T-helper 2 cell treated with Interferon-gamma antibody and Interleukin-4, amounts not matched to agents 5 μg/mL and 100 μg/mL, for 36 hours (primary cell): ENCODE results near the gene SMARCD2.
"Not testable (repeated sequence)": the region's sequence is repeated elsewhere in the genome, so short reads cannot be mapped to it uniquely, and the experiment has no call there.

Source experiments
- DNase-seq: peaks from one replicate; pipeline ENCODE4 v3.0.0; 2021; ENCODE audit warnings: low spot score
- H3K27ac Mint-ChIP-seq: one replicate; pipeline ENCODE4 v1.8.0; 2021; ENCODE audit warnings: mild to moderate bottlenecking, mixed read lengths
- H3K27me3 Mint-ChIP-seq: one replicate; pipeline ENCODE4 v1.8.0; 2021; ENCODE audit warnings: low read depth, mixed read lengths
- H3K36me3 Mint-ChIP-seq: one replicate; pipeline ENCODE4 v1.8.0; 2021; ENCODE audit warnings: low read depth, mixed read lengths
- H3K4me1 Mint-ChIP-seq: one replicate; pipeline ENCODE4 v1.8.0; 2021; ENCODE audit warnings: low read depth, mixed read lengths
- H3K4me3 Mint-ChIP-seq: one replicate; pipeline ENCODE4 v1.8.0; 2022; ENCODE audit warnings: mild to moderate bottlenecking, moderate library complexity, mixed read lengths
- H3K9me3 Mint-ChIP-seq: one replicate; pipeline ENCODE4 v1.8.0; 2021; ENCODE audit warnings: mixed read lengths

Gene SMARCD2

DNA sequence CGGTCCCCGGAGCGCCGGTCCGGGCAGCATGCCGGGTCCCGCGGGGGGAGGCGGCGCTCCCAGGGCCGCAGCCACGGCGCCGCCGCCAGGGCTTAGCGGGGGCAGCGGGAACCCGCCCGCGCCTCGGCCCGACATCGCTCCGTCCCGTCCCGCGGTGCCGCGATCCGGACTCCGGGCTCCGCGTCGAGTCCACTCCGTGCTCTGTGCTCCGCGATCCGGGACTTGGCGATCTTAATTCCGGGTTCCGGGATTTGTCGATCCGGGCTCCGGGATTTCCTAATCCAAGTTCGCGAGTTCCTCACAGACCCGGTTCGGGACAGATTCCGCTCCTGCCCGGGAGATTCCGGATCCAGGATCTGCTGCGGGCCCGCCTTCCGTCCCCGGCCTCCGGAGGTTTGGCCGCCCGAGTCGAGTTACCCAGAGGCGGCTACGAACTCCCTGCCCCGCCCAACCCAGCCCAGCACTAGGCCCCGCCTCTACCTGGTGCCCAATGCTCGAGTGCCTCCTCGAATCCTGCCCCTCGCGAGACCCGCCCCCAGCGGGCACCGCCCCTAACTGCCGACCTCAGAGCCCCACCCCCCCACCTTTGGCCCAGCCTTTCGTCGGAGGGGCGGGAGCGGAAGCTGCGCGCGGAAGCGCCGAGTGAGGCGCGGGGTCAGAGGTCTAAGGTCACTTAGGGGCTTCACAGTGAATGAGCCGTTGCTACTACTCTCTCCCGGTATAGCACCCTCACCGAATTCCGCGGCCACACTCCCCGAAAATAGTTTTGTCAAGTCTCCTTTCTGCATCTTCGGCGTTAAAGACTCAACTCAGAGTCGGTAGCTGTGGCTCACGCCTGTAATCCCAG, at the start of gene SMARCD2:
TSS of gene SMARCD2 (minus strand) at position 146 of the 847 bp plus-strand sequence. CDS start at position 135, 11 bp downstream.
- peak within 1 kb of the TSS; percentile 92 for H3K27ac Mint-ChIP-seq
- H3K36me3 Mint-ChIP-seq, result peaks cover 7% of the 10 kb centered on the region
- peaks cover 35% of the 10 kb centered on the region for H3K4me1 Mint-ChIP-seq
- DNase-seq, result peak; percentile 96
- H3K4me3 Mint-ChIP-seq, result peak within 1 kb of the TSS; percentile 98
- H3K27me3 Mint-ChIP-seq, result no peaks in the 10 kb centered on the region
- H3K9me3 Mint-ChIP-seq, result peaks cover under 1% of the 10 kb centered on the region

DNA sequence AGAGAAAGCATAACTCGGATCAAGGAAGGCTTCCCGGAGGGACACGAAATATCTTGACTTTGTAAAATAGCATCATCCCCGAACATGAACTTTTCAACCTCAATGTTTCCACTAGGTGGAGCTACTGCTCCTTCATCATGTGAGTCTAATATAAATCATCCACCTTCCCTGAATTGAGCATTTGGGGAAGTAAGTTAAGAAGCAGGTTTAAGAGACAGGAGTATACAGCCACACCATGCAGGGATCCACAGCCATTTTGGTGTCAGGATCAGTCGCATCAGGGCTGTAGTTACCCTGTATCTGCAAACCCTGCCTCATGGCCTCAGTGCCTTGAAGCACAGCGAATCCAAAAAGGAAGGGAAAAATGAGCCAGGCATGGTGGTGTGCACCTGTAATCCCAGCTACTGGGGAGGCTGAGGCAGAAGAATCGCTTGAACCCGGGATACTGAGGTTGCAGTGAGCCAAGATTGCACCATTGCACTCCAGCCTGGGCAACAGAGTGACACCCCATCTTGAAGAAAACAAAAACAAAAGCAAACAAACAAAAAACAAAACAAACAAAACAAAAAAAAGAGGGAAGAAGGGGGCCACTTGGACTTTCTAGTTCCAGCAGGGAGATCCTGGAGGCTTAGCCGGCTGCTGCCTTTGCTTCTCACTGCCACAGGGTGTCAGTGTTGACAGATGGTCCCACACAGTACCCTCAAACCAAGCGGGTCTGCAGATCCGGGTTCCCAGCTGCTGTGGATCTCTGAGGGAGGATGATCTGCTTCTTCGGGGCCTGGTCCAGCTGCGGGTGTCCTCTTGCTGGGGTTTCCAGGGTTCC, 46.8 kb upstream of the SMARCD2 start:
- not testable (repeated sequence) for H3K4me1 Mint-ChIP-seq, H3K9me3 Mint-ChIP-seq, H3K36me3 Mint-ChIP-seq, DNase-seq, H3K27ac Mint-ChIP-seq, H3K4me3 Mint-ChIP-seq
- peaks cover 29% of the 10 kb centered on the region for H3K27me3 Mint-ChIP-seq

DNA sequence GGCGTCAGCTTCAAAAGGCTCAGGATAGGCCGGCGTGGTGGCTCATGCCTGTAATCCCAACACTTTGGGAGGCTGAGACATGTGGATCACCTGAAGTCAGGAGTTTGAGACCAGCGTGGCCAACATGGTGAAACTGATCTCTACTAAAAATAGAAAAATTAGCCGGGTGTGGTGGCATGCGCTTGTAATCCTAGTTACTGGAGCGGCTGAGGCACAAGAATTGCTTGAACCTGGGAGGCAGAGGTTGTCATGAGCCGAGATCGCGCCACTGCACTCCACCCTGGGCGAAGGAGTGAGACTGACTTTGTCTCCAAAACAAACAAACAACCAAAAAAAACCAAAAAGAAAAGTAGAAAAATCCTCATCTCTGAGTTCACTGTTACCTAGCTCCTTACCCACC, 42.6 kb upstream of the SMARCD2 start:
- H3K9me3 Mint-ChIP-seq, H3K4me1 Mint-ChIP-seq, H3K36me3 Mint-ChIP-seq, DNase-seq, H3K27ac Mint-ChIP-seq, H3K4me3 Mint-ChIP-seq: not testable (repeated sequence)
- H3K27me3 Mint-ChIP-seq, result peaks cover 11% of the 10 kb centered on the region

DNA sequence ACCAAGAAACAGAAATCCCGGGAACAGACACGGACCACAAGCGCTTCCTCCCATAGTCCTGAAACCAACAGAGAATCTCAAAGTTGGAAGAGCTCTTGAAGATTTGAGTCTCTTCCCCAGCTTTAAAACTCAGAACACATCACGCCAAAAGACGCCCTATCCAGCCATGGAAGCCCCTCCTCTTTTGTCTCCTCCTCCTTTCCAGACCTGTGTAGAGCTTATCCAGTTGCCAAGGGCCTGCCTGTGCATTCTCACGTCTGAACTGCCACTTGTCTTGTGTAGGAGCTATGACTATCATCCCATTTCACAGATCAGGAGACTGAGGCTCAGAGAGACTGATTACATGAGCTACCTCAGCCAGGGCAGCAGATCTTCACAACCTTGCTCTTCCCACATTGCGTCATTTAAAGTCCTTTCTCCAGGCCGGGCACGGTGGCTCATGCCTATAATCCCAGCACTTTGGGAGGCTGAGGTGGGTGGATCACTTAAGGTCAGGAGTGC, 40.2 kb upstream of the SMARCD2 start:
- DNase-seq, H3K27ac Mint-ChIP-seq, H3K4me3 Mint-ChIP-seq, H3K4me1 Mint-ChIP-seq, H3K36me3 Mint-ChIP-seq, H3K9me3 Mint-ChIP-seq: not testable (repeated sequence)
- H3K27me3 Mint-ChIP-seq, result peaks cover 13% of the 10 kb centered on the region

DNA sequence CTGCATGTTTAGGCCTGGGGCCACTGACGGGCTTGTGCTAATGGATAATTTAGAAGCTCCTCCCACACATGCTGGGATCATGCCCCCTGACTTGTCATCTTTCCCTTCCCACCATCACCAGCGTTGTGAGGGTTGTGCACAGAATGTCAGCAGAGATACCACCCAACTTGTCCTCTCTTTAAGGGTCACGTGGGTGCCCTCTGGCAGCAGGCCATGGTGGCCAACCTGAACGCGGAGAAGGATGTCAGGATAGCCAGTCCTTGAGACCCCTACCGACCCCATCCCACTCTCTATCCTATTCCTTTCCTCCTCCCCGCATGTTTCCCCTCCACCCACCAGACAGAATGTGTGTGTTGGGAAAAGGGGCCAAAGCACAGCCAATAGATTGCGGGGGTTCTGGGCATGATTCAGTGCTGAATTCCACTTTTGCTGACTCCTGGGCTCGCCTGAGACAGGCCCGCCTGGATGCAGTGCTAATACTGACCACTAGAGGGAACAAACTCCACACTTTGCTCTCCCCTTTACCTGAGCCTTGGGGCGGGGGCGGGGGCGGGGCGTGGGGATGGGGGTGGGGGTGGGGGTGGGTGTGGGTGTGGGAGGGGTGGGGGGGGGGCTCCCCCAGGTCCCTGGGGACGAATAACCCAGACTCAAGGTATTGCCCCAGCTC, 39.6 kb upstream of the SMARCD2 start, which contains the start of gene GH2:
TSS of gene GH2 (minus strand) at position 10 of the 667 bp plus-strand sequence. CDS start 143 bp downstream, outside the sequence.
- H3K36me3 Mint-ChIP-seq, result no peaks in the 10 kb centered on the region
- peaks cover 12% of the 10 kb centered on the region for H3K27me3 Mint-ChIP-seq
- H3K4me1 Mint-ChIP-seq, result peaks cover 2% of the 10 kb centered on the region
- H3K4me3 Mint-ChIP-seq, result no peak within 1 kb of the TSS
- no peak within 1 kb of the TSS for H3K27ac Mint-ChIP-seq
- H3K9me3 Mint-ChIP-seq, result no peaks in the 10 kb centered on the region
- DNase-seq, result peak; percentile 49

DNA sequence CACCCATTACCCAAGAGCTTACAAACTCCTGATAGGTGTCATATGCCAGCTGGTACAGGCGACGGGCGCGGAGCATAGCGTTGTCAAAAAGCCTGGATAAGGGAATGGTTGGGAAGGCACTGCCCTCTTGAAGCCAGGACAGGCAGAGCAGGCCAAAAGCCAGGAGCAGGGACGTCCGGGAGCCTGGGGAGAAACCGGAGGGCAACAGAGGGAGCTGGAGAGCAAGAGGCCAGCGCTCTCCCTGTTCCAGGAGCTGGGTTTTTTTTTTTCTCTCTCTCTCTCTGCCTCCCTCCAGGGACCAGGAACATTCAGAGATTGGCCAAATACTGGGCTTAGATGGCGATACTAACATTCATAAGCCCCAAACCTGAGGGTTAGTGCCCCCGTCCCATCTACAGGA, 38.9 kb upstream of the SMARCD2 start:
- not testable (repeated sequence) for H3K4me1 Mint-ChIP-seq, DNase-seq, H3K27ac Mint-ChIP-seq, H3K9me3 Mint-ChIP-seq, H3K36me3 Mint-ChIP-seq, H3K4me3 Mint-ChIP-seq
- H3K27me3 Mint-ChIP-seq, result peaks cover 10% of the 10 kb centered on the region

DNA sequence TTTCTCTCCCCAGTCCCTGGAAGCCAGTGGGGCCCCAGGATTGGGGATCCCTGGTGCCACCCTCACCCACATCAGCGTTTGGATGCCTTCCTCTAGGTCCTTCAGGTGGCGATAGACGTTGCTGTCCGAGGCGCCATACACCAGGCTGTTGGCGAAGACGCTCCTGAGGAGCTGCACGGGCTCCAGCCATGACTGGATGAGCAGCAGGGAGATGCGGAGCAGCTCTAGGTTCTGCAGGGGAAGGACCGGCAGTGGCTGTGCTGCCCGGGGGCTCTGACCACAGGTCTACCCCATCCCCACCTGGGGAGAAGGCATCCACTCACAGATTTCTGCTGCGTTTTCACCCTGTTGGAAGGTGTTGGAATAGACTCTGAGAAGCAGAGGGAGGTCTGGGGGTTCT, 38.2 kb upstream of the SMARCD2 start:
- no peak overlapping the region for H3K27ac Mint-ChIP-seq
- H3K4me1 Mint-ChIP-seq, result peaks cover 2% of the 10 kb centered on the region
- no peaks in the 10 kb centered on the region for H3K36me3 Mint-ChIP-seq
- H3K9me3 Mint-ChIP-seq, result no peaks in the 10 kb centered on the region
- H3K4me3 Mint-ChIP-seq, result no peak overlapping the region
- DNase-seq, result no peak
- peaks cover 10% of the 10 kb centered on the region for H3K27me3 Mint-ChIP-seq

DNA sequence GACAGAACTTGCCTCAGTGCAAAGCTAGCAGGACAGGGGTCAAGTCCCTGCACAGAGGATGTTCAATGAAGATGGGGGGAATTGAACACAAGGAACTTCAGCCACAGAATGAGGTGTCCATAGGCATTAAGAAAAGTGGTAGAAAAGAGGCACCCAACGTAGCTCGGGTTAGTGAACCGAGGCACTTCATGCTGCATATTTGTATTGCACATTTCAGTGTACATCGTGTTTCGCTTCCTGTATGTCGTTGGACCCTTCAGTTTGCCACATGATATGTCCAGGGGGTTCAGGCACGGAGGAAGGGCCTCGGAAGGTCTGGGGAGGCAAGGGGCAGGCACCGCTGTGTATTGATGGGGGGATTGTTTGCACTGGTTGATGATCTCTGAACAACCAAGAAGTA, 35.9 kb upstream of the SMARCD2 start:
- not testable (repeated sequence) for H3K27ac Mint-ChIP-seq, H3K4me3 Mint-ChIP-seq

DNA sequence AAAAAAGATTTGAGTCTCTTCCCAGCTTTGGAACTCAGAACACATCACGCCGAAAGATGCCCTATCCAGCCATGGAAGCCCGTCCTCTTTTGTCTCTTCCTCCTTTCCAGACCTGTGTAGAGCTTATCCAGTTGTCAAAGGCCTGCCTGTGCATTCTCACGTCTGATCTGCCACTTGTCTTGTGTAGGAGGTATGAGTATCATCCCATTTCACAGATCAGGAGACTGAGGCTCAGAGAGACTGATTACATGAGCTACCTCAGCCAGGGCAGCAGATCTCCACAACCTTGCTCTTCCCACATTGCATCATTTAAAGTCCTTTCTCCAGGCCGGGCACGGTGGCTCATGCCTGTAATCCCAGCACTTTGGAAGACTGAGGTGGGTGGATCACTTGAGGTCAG, 32.2 kb upstream of the SMARCD2 start:
- not testable (repeated sequence) for DNase-seq, H3K4me1 Mint-ChIP-seq, H3K4me3 Mint-ChIP-seq, H3K9me3 Mint-ChIP-seq, H3K36me3 Mint-ChIP-seq, H3K27ac Mint-ChIP-seq
- H3K27me3 Mint-ChIP-seq, result peaks cover 16% of the 10 kb centered on the region

More for the DNA sequence above, 35.9 kb upstream of the SMARCD2 start:
- not testable (repeated sequence) for DNase-seq, H3K4me1 Mint-ChIP-seq, H3K9me3 Mint-ChIP-seq, H3K27me3 Mint-ChIP-seq, H3K36me3 Mint-ChIP-seq

DNA sequence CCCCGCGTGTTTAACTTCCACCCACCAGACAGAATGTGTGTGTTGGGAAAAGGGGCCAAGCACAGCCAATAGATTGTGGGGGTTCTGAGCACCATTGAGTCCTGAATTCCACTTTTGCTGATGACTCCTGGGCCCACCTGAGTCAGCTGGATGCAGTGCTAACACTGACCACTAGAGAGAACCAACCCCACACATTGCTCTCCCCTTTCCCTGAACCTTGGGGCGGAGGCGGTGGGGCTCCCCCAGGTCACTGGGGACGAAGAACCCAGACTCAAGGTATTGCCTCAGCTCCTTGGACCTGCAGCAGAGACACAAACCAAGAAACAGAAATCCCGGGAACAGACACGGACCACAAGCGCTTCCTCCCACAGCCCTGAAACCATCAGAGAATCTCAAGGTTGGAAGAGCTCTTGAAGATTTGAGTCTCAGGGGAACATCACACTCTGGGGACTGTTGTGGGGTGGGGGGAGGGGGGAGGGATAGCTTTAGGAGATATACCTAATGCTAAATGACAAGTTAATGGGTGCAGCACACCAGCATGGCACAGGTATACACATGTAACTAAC, 31.7 kb upstream of the SMARCD2 start:
- not testable (repeated sequence) for H3K4me1 Mint-ChIP-seq, H3K36me3 Mint-ChIP-seq, DNase-seq, H3K4me3 Mint-ChIP-seq, H3K9me3 Mint-ChIP-seq, H3K27ac Mint-ChIP-seq
- peaks cover 18% of the 10 kb centered on the region for H3K27me3 Mint-ChIP-seq

DNA sequence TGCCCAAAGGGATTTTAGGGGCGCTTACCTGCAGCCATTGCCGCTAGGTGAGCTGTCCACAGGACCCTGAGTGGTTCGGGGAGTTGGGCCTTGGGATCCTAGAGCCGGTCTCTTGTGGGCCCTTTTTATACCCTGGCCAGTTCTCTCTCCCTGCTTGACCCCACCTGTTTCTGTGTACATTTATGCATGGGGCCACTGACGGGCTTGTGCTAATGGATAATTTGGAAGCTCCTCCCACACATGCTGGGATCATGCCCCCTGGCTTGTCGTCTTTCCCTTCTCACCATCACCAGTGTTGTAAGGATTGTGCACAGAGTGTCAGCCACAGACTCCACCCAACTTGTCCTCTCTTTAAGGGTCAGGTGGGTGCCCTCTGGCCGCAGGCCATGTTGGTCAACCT, 31.1 kb upstream of the SMARCD2 start, which contains the start of gene CSH2:
TSS of gene CSH2 (minus strand) at position 101 of the 400 bp plus-strand sequence. CDS start at position 38, 63 bp downstream.
- not testable (repeated sequence) for H3K9me3 Mint-ChIP-seq, DNase-seq, H3K4me3 Mint-ChIP-seq, H3K27ac Mint-ChIP-seq, H3K36me3 Mint-ChIP-seq, H3K4me1 Mint-ChIP-seq
- peaks cover 19% of the 10 kb centered on the region for H3K27me3 Mint-ChIP-seq

DNA sequence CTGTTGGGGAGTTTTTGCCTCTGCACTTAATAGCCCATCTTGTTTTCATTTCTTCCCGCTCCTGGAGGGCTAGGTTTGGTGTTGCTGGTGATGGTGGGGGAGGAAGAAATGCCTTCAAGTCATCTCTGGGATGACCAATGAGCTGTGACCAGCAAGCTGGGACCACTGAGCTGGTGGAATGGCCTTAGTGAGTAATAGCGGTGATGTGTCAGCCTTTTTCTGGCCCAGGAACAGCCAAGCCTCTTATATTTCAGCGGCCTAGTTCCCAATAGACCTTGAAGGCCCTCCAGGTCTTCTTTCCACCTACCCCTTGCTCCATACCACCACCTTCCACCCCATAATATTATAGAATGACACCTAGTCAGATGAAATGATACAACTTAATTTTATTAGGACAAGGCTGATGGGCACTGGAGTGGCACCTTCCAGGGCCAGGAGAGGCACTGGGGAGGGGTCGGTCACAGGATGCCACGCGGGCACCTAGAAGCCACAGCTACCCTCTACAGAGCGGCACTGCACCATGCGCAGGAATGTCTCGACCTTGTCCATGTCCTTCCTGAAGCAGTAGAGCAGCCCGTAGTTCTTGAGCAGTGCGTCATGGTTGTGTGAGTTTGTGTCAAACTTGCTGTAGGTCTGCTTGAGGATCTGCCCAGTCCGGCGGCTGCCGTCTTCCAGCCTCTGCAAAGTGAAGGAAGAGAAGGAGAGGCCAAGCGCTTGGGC, 29.3 kb upstream of the SMARCD2 start:
- not testable (repeated sequence) for H3K4me3 Mint-ChIP-seq, DNase-seq, H3K27ac Mint-ChIP-seq, H3K4me1 Mint-ChIP-seq, H3K36me3 Mint-ChIP-seq, H3K9me3 Mint-ChIP-seq
- H3K27me3 Mint-ChIP-seq, result peaks cover 16% of the 10 kb centered on the region

DNA sequence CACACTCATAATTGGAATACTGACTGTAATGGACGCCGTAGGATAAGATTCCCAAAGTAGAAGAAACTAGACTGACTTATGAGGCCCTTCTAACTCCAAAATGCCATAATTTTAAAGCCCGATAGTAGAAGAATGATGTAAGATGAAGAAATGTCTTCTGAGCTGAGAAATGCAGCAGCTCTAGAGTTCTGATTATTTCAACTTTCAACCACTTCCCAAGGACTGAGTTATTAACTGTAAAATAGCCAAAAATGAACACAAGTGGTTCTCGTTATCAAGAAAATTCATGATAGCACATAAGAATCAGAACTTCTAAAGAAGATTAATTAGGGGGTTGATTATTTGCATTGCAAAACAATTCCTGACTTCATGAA, 27.8 kb upstream of the SMARCD2 start:
- not testable (repeated sequence) for H3K4me3 Mint-ChIP-seq, H3K4me1 Mint-ChIP-seq, H3K36me3 Mint-ChIP-seq, H3K9me3 Mint-ChIP-seq, H3K27ac Mint-ChIP-seq, DNase-seq
- H3K27me3 Mint-ChIP-seq, result peaks cover 16% of the 10 kb centered on the region
